Stimulated activated CD4-positive, alpha-beta T cell treated with anti-CD3 and anti-CD28 coated beads, Interleukin-15, amount 100 ng/mL, for 1 hour (primary cell): ENCODE data around the gene SAFB.

Experiments used
- DNase-seq, 2 donors: peaks; one replicate each; pipeline ENCODE4 v3.0.0-alpha.2; 2020; ENCODE audit warnings: low read depth in 1 of 2, low spot score in 1 of 2

SAFB gene

DNA sequence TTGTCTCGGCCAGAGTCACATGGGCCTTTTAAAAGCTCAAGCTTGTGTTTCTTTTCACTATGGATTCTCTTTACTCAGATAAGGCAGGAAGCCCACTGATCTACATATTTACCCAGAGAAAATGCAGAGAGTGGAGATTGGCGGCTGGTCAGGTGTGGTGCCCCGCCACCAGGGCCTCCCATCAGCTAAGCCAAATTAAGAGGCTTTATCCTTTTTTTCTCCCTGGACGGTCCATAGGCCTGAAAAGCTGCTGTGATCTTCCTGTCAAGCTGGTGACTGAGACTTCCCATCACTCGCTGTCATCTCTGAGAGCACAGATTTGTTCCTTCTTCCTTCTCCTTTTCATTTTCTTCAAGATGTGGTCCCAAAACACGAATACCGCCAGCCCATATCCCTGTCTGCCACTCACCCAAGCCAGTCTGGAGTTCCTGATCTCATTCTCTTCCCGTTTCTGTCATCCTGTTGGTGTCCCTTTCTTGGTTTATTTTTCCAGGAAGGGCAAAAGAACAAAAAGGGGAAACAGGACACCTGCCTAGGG, 1.9 kb downstream of the SAFB start:
- no peak for DNase-seq

DNA sequence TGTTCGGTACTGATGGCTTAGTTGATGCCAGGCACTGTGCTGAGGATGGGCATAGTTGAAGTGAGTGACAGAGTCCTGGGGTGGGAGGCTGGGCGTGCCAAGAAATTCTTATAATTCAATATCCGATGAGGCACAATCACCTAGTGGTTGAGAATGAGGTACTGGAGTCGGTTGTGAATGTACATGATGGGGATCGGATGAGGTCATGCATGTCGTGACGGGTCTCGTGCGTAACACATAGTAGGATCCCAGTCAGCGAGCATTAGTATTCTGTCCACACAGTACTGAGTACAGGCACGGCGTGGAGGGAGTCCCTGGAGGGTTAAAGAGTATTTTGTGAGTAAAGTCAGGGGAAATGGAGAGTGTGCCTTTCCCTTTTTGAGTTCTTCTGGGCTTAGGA, 2.8 kb downstream of the SAFB start:
- DNase-seq = no peak

DNA sequence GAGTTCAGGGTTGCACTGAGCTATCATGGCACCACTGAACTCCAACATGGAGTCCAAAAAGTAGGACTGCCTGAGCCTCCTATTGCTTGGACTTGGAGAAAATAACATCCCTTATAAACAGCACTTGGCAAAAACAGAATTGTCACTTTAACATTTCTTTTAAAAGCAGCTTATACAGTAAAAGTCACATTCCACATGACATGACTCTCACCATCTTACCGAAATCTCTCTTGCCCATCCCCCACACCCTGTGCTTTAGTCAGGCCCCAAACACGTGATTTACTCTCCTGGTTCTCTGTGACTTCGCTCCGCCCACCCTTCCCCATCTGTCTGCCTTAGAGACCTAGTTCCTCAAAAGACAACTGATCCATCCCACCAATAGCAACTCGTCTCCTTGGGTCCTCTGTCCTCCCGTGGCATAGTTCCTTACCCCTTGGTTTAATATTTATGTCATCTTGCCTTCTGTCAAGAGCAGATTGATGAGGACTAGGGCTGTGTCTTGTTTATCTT, 4.6 kb downstream of the SAFB start:
- DNase-seq = no peak

DNA sequence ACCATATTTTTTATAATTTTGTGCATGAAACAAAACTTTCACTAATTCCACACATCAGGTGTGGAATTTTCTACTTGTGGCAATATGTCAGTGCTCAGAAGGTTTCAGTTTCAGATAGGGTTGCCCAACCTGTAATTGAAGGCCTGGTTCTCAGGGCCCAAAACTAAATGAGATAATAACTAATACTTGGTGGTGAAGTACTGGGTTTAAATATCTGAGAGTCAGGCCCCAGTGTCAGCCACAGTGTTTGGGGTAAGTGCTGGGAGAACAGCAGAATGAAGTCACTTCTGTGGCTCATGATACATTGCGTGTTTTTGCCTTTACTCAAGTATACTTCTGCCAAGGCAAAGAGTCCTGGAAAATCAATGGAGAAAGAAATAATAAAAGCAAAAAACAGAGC, 5.6 kb downstream of the SAFB start:
- no peak for DNase-seq

DNA sequence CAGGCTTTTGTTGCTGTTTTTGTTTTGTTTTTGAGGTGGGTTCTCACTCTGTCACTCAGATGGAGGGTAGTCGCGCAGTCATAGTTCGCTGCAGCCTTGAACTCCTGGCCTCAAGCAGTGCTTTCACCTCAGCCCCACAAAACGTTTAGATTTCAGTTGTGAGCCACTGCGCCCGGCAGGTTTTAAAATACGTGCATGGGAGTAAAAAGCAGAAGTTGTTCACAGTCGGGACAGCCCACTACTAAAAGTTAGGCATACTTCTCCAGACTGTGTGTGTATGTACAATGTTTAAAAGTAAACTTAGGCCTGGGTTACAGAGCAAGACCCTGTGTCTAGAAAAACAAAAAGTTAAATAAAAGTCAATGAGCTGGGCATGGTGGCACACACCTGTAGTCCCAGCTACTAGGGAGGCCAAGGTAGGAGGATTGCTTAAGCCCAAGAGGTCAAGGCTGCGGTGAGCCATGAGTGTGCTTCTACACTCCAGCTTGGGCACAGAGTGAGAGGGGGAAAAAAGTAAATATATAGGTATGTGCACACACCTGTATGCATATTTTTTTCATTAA, 6.1 kb downstream of the SAFB start:
- DNase-seq = no peak

DNA sequence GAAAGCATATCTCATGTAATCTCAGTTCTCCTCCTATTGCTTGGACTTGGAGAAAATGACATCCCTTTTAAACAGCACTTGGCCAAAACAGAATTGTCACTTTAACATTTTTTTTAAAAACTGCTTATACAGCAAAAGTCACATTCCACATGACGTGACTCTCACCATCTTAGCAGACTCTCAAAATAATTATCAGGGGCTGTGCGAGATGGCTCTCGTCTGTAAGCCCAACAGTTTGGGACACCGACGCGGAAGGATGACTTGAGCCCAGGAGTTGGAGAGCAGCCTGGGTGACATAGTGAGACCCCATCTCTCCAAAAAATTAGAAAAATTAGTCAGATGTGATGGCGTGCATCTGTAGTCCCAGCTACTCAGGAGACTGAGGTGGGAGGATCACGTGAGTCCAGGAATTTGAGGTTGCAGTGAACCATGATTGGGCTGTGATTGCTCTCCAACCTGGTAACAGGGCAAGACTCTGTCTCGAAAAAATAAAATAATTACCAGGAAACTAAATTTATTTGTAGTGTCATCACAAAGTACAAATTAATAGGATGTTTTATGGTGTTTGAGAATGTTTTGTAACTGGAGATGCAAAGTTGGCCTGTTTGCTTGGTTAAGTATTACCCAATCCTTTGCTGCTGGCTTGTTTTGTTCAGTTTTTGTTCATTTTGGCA, 8.8 kb downstream of the SAFB start:
- no peak for DNase-seq

DNA sequence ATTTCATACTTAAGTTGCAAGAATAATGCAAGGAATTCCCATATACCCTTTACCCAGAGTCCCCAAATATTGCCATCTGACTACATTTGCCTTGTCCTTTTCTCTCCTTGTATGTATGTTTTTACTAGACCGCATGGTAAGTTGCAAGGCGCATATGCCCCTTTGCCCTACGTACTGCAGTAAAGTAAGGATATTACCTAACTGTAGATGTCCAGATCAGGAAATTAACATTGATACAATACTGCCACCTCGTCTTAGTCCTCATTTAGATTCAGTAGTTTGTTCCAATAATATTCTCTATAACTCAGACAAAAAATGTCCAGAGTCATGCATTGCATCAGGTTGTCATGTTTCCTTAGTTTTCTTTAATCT, 9.3 kb downstream of the SAFB start:
- no peak for DNase-seq

DNA sequence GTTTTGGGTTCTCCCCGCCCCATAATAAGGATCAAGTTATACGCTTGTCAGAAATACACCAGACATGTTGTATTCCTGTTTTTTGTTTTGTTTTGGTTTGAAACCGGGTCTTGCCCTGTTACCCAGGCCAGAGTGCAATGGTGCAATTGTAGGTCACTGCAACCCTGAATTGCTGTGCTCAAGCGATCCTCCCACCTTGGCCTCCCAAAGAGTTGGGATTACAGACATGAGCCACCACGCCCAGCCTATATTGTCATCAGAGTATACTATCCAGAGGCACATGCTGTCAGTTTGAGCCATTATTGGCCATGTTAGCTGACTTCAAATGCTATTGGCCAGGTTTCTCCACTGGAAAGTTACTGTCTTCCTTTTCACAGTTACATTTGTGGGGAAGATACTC, 9.8 kb downstream of the SAFB start:
- DNase-seq = no peak

DNA sequence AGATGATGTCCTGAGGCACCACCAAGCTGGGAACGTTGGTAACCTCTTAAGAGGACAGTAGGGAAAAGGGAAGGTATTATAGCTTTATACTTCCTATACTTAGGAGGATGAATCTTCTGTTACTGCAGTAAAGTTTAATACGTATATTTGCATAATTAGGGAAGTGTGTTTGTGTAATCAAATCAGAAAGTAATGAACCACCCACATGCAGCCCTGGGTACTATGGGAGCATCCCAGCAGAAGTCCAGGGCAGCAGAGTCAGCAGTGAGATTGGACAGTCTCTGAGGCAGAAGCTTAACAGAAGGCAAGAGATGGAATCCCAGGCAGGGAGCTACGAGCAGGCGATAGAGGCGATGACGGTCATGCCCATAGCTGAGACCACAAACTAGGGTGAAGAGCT, 12.5 kb downstream of the SAFB start:
- no peak for DNase-seq

DNA sequence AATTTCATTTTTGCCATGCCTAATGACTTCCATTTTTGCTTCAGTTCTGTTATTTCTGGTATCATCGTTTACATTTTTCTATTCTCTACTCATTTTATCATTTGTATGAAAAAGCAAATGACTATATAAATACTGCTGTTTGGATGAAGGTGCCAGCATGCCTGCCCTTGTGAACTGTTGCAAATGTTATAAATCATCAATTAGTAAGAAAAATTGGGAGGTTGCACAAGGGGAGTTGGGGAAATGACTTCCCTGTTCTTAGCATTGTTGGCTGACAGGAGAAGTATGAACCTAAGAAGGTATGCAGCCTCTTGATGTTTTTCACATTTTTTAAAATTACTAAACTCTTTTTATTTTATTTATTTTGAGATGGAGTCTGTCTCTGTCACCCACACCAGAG, 15.1 kb downstream of the SAFB start:
- DNase-seq = no peak

DNA sequence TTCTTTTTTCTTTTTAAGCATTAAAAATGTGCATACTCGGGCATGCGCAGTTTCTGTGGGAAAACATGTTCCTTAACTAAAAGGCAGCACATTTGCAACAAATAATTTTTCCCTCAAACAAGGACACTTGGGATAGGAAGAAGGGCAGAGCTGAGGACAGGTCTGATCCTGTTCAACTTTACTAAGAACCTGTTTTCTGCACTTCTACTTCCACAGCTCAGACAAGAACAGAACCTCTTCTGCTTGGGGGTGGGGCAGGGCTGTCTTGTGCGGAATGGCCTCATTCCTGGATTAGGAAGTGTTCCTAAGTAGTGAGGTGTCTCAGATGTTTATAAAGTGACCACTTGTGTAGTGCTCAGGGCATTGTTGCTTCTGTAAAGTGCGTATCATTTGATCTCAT, 18.3 kb downstream of the SAFB start:
- DNase-seq = no peak

DNA sequence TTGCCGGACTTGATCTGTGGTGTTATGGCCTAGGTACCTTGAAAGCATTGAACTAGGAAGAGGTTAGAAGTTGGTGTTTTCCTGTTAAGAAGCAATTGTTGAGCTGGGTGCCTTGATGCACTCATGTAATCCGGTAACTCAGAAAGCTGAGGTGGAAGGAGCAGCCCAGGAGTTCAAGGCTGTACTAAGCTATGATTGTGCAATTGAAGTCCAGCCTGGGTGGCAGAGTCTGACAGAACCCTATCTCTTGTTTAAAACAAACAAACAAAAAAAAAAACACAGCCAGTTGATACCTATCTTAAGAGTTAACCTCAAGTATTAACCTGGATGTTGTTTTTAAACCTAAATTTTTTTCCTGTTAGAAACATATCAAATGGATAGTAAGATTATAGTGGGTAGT, 19.3 kb downstream of the SAFB start:
- no peak for DNase-seq

DNA sequence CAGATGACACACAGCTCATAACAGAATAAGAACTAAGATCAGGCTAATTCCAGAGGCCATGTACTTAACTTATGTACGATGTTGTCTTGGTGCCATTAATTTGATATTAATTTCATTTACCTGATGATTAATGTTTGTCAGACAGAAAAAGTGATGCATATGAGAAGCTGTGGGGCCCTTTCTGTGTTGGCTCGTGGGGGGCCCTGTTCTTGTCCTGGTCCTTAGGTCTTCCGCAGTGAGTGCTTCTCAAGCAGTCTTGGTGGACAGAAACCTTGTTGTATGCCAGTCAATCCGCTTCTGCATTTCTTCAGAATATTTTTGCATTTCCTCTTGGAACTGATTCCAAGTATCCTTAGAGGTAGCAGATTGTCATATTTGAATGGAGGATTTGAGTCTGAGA, 20.2 kb downstream of the SAFB start:
- no peak for DNase-seq

DNA sequence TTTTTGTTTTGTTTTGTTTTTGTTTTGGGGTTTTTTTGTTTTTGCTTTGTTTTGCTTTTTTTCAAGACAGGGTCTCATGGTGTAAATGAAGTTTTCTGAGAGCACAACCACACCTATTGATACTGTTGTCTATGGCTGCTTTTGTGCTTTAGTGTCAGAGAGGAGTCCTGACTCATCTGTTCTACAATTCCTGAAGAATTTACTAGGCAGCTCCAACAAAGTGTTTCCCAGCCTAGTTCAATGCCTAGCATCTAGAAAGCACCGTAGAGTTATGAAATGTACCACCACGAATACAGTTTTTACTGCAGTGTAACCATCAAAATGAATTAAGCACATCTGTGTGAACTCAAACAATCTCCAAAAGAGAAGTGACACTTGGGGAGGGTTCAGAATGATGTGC, 21.2 kb downstream of the SAFB start:
- DNase-seq = no peak

DNA sequence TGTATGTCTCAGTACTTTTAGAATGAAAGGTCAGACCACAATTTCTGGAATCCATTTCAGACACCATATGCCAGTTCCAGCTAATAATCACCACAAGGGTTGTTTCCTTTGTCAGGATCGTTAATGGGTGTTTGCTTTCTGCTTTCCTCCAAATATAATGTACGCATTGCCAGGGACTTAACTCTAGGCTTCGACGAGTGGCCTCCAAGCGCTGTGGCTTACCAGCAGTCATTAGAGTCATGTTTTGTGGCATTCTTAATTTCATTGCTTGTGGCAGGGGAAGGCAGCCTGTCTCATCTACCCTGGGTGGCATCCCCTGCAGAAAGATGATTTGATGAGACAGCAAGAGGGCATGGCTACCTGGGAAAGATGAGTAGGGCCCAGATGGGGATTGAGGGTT, 22.5 kb downstream of the SAFB start:
- DNase-seq = no peak

DNA sequence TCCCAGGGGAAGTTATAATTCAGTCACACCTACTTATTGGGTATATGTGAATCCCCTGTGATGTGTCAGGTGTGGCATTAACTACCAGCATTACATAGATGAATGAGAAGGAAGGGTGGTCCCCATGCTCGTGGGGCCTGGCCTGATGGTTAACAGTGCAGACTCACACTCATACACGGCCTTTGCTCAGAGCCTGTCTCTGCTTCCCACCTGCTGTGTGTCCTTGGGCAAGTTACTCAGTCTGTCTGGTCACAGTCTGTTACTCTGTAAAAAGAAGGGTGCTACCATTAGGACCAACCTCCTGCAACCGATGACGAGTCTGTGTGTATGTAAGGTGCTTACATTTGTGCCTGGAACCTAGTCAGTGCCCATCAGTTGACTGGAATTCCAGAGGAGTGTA, 23.8 kb downstream of the SAFB start:
- DNase-seq = no peak

DNA sequence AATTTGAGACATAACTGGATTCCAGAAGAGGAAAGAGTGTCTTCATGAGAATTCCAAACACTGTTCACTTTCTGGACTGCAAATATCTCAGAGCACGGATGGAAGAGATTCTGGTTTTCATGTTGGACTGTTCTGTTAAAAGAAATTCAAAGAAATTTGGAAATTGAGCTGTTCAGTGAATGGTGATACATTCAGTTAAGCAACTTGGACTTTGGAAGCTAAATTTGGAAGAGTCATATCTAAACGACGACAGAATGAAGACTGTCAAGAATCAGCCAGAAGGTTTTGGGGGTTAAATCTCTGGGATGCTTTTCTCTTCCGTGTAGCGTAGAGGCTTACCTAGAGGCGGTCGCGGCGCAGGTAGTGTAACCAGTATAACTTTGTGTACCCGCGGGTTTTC, 25.6 kb downstream of the SAFB start:
- no peak for DNase-seq

DNA sequence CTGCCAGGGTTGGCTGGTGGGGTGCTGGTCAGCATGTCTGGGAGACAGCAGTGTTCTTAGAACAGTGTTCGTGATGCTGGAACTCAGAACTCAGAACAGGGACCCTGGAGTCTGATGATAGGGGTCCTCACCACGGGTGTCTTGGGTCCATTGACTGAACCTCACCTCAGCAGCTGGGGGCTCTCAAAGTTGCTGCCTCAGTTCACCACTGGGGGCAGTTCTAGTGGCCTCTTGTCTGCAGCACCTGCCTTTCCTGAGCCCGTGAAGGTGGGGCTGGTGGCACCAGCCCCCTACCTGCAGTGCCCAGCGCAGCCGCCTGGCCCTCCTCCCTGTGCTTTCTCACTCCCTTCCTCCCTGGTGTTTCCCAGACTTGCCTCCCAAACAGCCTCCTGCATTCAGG, 28.5 kb downstream of the SAFB start:
- DNase-seq = no peak

DNA sequence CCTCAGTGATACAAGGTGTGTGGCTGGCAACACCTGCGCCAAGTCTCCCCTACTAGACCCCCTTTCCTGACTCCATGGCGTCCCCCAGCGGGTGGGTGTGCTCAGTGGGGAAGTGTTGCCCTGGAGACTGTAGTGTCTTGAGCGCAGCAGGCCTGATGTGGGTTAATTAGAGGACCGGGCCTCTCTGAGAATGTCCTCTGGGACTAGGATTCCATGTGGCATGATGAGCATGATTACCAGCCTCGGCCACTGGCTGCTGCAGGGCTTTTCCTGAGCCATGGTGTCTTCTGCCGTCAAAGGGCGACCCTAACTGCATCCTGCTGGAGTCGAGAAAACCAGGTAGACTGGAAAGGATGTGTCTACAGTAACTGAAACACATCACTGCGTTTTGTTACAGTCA, 29.4 kb downstream of the SAFB start:
- DNase-seq = no peak

DNA sequence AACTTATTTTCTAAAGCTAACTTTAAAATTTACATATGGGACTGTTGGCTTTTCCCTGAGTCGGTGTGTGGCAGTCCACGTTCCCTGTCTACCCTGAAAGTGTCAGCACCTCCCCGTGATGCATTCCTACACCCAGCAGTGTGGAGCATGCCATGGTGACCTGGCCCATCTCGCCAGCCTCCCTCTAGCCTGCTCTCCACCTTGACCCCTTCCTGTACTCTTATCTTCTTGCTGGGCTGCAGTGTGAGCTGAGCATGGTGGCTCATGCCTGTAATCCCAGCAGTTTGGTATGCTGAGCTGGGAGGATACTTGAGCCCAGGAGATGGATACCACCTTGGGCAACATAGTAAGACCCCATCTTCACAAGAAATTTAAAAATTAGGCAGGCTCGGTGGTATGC, 32.0 kb downstream of the SAFB start:
- no peak for DNase-seq

DNA sequence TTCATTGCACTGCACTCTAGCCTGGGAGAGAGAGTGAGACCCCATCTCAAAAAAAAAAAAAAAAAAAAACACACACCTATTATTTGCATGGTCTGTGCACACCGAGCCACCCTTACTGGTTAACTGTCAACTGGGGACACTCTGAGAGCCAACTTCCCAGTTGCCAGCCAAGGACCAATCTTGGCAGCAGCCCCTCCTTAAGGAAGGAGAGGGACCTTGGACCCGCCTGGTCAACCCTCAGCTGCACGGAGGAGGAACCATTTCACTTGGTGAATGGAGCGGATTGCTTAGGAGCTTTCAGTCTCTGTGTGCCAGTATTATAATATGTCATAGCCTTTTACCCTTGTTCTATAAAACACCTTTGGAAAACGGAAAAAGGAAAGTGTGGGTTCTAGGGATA, 32.5 kb downstream of the SAFB start:
- no peak for DNase-seq

DNA sequence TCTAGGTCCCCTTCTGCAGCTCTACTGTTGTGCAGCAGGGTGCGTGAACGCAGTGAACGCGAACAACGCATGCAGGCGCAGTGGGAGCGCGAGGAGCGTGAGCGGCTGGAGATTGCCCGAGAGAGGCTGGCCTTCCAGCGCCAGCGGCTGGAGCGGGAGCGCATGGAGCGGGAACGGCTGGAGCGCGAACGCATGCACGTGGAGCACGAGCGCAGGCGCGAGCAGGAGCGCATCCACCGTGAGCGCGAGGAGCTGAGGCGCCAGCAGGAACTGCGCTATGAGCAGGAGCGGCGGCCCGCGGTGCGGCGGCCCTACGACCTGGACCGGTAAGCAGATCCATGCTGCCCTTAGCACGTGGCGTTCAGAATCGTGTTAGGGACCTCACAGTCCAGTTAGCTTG, 38.6 kb downstream of the SAFB start:
- no peak for DNase-seq

DNA sequence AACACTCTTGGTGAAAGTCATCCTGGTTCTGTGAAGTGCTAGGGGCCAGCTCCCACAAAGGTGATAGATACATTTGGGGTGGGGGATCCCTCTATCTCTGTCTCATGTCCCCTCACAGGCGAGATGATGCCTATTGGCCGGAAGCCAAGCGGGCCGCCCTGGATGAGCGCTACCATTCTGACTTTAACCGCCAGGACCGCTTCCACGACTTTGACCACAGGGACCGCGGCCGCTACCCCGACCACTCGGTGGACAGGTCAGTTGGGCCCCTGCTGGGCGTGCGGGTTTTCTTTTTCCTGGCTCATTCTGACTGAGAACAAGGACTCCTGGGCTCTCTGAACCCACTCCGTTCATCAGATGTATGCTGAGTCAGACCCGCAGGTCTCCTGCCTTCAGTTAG, 41.0 kb downstream of the SAFB start:
- DNase-seq = no peak
